Measurements from ENCODE around the gene ALKBH6. TPM values are rescaled to one million over a fixed set of nuclear protein-coding genes. Genes with fewer than 3 reads are reported as not detected.

ALKBH6 gene
- polyA plus RNA-seq, 10 donors, result 5.5 to 10.4 (median 7.9) TPM

DNA sequence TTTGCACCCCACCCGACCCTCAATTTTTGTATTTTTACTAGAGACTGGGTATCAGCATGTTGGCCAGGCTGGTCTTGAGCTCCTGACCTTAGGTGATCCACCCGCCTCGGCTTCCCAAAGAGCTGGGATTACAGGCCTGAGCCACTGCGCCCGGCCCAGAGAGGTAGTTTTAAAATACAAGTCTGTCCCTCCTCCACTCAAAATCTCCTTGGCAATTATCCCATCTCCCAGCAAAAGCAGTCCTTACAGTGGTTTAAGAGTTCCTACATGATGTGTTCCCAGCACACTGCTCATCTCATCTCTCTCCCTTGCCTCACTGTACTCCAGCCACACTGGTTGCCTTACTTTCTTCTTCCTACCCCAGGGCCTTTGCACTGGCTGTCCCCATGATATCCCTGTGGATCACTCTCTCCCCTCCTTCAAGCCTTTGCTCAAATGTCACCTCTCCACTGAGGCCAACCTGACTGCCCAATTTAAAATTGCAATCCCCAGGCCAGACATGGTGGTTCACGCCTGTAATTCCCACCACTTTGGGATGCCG lies 53.5 kb downstream of the ALKBH6 start:
- no peak for DNase-seq

DNA sequence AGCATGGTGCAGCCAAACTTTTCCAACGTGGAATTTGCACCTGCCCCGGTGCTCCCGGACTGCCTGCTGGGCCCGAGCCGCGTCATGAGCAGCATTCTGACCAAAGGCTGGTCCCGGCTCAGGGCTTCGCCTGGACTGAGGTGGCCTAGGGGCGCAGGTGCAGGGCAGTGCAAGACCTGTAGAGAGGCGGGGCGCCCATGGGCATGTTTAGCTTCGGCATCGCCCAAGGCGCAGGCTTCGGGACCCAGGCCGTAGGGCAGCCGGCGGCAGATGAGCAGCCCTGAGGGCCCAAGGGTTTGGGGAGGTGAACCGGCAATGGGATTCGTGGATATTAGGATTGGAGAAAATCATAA lies 54.1 kb downstream of the ALKBH6 start:
- no peak for DNase-seq

Other genes with a start within 250 kb of the ALKBH6 start
- gene ARHGAP33, start 238.6 kb downstream of the ALKBH6 start, polyA plus RNA-seq (ENCODE audit: insufficient read length in 10 of 10), result 10 to 100 TPM in 7 of 10 donors, 1 to 10 TPM in 3; 7.1 to 24.1 (median 14.5) TPM
- not detected for gene PRODH2, start 201.4 kb downstream of the ALKBH6 start, polyA plus RNA-seq (ENCODE audit: insufficient read length in 10 of 10)
- gene NPHS1, start 161.7 kb downstream of the ALKBH6 start, polyA plus RNA-seq (ENCODE audit: insufficient read length in 10 of 10), result under 1 TPM in 8 of 10 donors, not detected in 2; 0.09 to 0.52 (median 0.15) TPM
- 1 to 10 TPM in 1 of 10 donors, under 1 TPM in 9; 0.18 to 1.1 (median 0.33) TPM for gene KIRREL2, start 157.3 kb downstream of the ALKBH6 start, polyA plus RNA-seq (ENCODE audit: insufficient read length in 10 of 10)
- gene APLP1, start 145.6 kb downstream of the ALKBH6 start, polyA plus RNA-seq (ENCODE audit: insufficient read length in 10 of 10), result 10 to 100 TPM in 1 of 10 donors, 1 to 10 TPM in 9; 3.8 to 12.7 (median 5.9) TPM
- 1 to 10 TPM; 1.1 to 3.1 (median 1.7) TPM for gene NFKBID, start 113.7 kb downstream of the ALKBH6 start, polyA plus RNA-seq (ENCODE audit: insufficient read length in 10 of 10)
- 10 to 100 TPM in 1 of 10 donors, 1 to 10 TPM in 9; 3.7 to 11.6 (median 5.3) TPM for gene HCST, start 111.7 kb downstream of the ALKBH6 start, polyA plus RNA-seq (ENCODE audit: insufficient read length in 10 of 10)
- 10 to 100 TPM; 11.6 to 22.8 (median 16.9) TPM for gene TYROBP, start 105.9 kb downstream of the ALKBH6 start, polyA plus RNA-seq (ENCODE audit: insufficient read length in 10 of 10)
- gene LRFN3, start 77.8 kb downstream of the ALKBH6 start, polyA plus RNA-seq (ENCODE audit: insufficient read length in 10 of 10), result 10 to 100 TPM in 1 of 10 donors, 1 to 10 TPM in 9; 4.4 to 13.1 (median 7.6) TPM
- gene SDHAF1, start 19.0 kb downstream of the ALKBH6 start, polyA plus RNA-seq (ENCODE audit: insufficient read length in 10 of 10), result 10 to 100 TPM in 9 of 10 donors, 1 to 10 TPM in 1; 9.4 to 13.8 (median 11.4) TPM
- 1 to 10 TPM in 1 of 10 donors, under 1 TPM in 8, not detected in 1; 0.12 to 1.0 (median 0.46) TPM for gene SYNE4, start 5.4 kb downstream of the ALKBH6 start, polyA plus RNA-seq (ENCODE audit: insufficient read length in 10 of 10)
- 10 to 100 TPM; 13.8 to 22.7 (median 18.7) TPM for gene CLIP3, start 18.7 kb upstream of the ALKBH6 start, polyA plus RNA-seq (ENCODE audit: insufficient read length in 10 of 10)
- gene THAP8, start 40.1 kb upstream of the ALKBH6 start, polyA plus RNA-seq (ENCODE audit: insufficient read length in 10 of 10), result 1 to 10 TPM; 7.2 to 9.9 (median 7.6) TPM
- 1 to 10 TPM; 2.5 to 3.9 (median 3.2) TPM for gene WDR62, start 40.7 kb upstream of the ALKBH6 start, polyA plus RNA-seq (ENCODE audit: insufficient read length in 10 of 10)
- gene OVOL3, start 96.9 kb upstream of the ALKBH6 start, polyA plus RNA-seq (ENCODE audit: insufficient read length in 10 of 10), result not detected
- gene POLR2I, start 100.7 kb upstream of the ALKBH6 start, polyA plus RNA-seq (ENCODE audit: insufficient read length in 10 of 10), result 10 to 100 TPM; 26.4 to 47.8 (median 40.6) TPM
- gene TBCB, start 101.3 kb upstream of the ALKBH6 start, polyA plus RNA-seq (ENCODE audit: insufficient read length in 10 of 10), result 100 to 1,000 TPM in 1 of 10 donors, 10 to 100 TPM in 9; 64.6 to 101 (median 79.3) TPM
- 100 to 1,000 TPM; 460 to 557 (median 508) TPM for gene CAPNS1, start 125.9 kb upstream of the ALKBH6 start, polyA plus RNA-seq (ENCODE audit: insufficient read length in 10 of 10)
- gene COX7A1, start 138.2 kb upstream of the ALKBH6 start, polyA plus RNA-seq (ENCODE audit: insufficient read length in 10 of 10), result 100 to 1,000 TPM; 182 to 264 (median 219) TPM
- 1 to 10 TPM; 4.3 to 7.9 (median 6.6) TPM for gene ZNF565, start 200.5 kb upstream of the ALKBH6 start, polyA plus RNA-seq (ENCODE audit: insufficient read length in 10 of 10)
- gene ZNF146, start 200.9 kb upstream of the ALKBH6 start, polyA plus RNA-seq (ENCODE audit: insufficient read length in 10 of 10), result 10 to 100 TPM; 55.7 to 79.3 (median 72.1) TPM

Data from muscle of back (tissue), 11 donors.